ENCODE results near the gene CASZ1.

CASZ1 gene

DNA sequence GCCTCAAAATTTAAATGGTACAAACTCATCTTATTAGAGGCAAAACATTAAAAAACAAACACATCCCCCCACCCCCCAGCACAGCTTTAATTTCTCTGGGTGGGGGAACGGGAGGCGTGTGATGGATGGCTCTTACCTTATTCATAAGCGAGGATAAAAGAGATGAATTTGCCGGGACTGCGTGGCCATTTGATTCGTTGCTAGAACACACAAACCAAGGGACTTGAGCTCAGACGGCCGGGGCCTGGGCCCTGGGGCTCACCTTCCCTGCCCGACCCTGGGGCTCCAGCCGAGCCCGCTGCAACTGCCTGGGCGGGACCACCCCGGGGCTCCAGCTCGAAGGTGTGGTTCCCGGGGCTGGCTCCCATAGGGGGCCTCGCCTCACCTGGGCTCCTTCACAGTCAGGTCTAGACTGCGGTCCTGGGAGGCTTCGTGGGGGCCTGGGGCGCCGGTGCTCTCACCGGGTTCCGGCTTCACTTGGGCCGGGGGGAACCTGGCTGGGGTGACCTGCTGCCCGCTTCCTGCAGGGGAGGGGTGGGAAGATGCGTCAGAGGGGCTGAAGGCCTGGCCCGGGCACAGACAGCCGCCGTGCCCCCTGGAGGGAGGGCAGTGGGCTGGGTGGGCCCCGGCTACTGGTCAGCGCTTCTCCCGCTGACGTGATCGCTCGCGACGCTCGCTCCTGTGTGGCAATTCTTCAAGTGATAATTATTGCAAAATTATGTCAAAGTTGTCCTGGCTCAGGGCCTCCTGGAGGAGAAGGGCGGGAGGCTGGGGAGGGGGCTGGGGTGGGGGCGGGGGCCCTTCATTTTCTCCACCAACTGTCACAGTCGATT, 145.7 kb downstream of the CASZ1 start:
- no peak for DNase-seq

DNA sequence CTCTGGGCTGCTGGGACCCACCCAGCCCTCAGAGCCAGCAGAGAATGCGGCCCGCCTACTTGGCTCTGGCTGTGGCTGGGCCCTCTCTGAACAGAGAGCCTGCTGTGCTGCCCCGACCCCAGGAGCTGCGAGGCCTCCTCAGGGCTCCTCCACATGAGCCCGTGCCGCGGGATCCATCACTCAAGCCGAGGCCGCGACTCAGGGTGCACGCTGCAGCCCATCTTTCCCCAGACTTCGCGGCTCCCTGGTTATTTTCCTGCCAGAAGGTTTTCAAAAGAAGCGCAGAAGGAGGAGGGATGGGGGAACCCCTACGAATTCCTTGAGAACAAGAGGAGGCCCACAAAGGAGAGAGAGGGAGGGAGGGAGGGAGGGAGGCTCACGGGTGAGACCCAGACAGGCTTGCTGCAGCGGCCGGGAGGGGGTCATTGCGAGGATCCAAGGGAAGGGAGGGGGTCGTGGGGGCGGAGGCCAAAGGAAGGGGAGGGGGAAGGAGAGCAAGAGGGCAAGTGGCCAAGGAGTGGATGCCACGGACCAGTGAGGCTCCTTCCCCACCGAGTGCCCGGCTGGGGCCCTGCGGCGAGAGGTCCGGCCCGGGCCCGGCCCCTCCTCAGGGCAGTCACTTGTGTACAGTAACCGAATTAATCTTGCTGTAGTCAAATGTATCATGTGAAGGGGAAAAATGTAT, 146.8 kb downstream of the CASZ1 start:
- no peak for DNase-seq

DNA sequence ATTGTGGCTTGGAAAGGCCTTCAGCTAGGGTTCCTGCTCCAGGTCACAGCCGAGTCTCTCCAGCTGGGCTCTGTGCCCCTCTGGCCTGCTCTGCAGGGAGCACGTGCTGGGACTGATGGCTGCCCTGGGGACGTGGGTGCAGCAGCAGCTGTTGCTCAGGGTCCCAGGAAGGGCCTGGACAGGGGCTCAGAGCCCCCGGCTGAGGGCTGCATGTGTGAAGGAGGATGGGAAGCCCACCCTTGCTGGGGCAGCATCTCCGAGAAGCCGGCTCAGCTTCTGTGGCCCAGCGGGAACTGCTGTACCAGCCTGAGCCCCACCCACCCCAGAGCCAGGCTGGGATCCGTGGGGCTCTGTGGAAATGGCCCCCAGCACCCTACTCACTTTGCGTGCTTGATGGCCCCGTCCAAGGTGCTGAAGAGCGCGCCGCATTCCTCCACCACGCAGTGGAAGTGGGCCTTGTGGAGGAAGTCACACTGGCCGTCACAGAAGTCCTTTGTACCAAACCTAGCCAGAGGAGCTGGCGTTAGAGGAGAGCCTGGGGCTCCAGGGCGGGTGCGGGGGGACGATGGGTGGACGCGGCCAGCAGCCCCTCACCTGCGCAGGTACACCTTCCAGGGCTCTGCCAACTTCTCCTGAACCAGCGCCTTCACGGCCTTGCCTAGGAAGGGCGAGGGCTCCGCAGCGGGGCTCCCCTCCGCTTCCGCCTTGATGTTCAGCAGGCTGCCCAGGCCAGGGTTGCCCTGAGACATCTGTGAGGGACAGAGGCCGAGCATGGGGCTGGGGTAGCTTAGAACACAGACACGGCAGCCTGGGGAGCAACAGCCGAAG, 147.5 kb downstream of the CASZ1 start:
- DNase-seq: no peak

- no peak for DNase-seq
Observed at GRCh38 chr1:10647414-10648170, 148.9 kb downstream of the CASZ1 start.

DNA sequence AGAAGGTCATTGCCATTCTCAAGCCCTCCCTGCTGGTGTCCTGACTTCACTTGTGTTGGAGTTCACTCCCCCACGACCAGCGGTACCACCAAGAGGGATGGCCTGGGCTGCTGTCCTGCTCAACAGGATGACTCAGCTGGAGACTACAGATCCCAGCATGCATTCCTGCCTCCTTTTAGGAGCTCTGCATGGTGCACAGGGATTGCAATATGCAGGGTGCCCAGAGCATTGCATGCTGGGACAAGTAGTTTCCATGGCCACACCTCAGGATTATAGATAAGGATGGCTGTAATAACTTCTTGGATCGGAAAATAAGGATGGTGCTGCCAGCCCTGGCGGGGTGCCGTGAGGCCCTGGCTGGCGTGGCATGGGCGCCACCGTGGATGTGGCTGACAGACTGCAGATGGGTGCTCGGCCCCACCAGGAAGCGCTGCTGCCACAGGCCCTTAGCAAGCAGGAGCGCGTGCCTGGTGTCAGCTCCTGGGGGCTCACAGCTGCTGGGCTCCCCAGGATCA, 150.0 kb downstream of the CASZ1 start:
- DNase-seq: peak; percentile 9 to 41

GRCh38 chr1:10644307-10645128, 151.9 kb downstream of the CASZ1 start:
- DNase-seq: no peak

DNA sequence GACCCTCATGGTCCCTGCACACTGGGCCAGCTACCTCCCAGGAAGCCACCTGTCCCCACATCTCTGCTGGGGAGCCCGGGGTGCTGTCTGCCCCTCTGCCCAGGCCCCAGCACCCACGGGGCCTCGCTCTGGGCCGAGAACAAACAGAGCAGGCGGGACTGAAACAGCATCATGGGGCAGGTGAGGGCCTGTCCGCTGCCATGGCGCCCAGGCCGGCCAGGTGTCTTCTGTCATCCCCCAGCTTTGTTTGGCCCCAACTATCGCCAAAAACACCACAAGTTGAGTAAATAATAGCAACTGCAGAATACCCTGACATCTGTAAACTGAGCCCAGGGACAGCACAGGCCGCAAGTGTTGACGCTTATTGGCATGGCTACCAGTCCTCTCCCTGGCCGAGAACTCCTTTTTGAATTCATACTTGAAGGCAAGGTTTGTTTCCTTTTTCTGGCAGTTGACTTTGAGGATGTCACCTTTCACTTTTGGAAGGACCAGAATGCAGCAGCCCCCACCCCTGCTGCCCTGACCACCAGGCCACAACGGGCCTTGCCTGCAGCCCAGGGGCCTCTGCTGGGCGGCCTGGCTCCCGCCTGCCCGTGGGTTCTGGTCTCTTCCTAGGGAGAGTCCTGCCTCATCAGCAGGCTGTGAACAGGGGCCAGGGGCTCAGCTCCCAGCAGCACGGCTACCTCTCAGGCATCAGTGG, 152.7 kb downstream of the CASZ1 start:
- DNase-seq: no peak

- DNase-seq: no peak
Observed at GRCh38 chr1:10642403-10643080, 153.9 kb downstream of the CASZ1 start.

- DNase-seq: no peak
Observed at GRCh38 chr1:10641976-10642375, 154.5 kb downstream of the CASZ1 start.

GRCh38 chr1:10640843-10641553, 155.4 kb downstream of the CASZ1 start:
- no peak for DNase-seq

DNA sequence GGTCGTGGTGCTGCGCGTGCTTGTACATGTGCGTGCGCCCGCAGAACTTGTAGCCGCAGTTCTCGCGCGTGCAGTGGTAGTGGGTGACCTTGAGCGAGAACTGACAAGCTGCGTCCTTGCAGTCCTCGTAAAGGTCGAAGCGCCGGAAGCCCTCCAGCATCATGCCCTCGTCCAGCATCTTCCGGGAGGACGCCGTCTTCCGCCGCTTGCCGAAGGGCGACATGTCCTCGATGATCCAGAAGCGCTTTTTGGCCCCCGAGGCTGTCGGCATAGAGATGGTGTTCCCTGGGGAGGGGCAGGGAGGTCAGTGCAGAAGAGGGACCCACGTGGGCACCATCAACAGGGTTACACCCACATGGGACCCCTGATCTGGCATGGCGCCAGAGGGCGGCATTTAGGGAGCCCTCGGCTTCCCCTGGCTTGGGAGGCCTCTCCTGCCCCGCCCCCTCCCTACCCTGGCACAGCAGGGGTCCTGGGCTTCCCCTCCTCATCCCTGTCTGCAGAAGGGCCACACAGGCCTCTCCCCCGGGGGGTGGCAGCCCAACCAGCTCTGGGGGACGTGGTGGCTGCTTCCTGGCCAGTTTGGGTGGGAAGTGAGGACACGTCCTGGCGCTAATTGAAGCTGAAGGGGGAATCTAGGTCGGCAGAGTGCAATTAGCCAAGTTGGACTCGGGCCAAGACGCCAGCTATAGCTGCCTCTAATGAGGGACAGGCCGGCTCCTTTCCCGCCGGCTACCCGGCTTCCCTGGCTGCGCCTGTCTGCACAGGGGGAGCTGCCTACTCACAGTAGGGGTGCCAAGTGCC, 156.5 kb downstream of the CASZ1 start:
- peak; percentile 47 to 88 for DNase-seq

DNA sequence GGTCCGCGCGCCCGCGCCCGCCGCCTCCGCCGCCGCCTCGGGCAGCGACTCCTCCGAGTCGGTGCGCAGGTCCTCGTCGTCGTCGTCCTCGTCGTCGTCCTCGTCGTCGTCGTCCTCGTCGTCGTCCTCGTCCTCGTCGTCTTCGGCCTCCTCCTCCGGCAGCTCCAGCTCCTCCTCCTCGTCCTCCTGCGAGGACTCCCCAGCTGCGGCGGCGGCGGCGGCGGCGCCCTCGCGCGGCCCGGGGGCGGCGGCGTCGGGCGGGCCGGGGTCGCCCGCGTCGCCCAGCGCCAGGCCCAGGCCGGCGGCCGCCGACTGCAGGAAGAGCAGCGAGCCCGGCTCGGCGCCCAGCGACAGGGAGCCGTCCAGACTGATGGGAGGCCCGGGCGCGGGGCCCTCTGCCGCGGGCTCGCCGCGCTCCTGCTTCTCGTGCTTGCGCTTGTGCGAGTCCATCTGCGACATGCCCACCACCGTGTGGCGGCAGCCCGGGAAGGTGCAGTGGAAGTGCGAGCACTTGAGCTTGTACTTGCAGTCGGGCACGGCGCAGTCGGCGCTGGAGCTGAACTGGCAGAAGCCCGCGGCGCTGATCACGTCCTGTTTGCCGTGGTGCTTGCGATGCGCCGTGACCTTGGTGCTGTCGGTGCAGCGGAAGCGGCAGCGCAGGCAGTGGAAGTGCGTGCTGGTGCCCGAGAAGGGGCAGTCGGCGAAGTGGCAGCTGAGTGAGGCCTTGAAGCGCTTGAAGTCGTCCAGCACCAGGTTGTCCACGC, 157.3 kb downstream of the CASZ1 start:
- DNase-seq: no peak

DNA sequence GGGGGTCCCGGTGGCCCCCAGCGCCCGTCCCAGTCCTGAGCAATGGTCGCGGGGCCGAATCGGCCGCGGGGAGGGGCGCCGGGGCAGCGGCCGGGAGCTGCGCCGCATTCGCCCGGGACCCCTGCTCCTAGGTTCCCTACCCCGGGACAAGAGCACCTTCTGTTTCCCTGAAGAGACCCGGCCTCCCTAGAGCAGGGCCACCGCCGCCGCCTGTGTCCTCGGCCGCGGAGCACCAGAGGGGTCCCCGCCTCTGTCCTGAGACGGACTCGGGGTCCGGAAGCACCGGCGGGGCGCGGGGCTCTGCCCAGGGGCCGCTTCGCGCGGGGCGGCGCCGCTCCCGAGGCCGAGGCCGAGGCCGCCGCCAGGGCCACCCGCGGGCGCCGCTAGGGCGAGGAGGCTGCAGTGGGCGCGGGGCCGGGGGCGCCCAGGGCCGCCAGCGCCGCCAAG, 157.9 kb downstream of the CASZ1 start:
- no peak for DNase-seq

- DNase-seq: no peak
Observed at GRCh38 chr1:10637834-10638558, 158.4 kb downstream of the CASZ1 start.

DNA sequence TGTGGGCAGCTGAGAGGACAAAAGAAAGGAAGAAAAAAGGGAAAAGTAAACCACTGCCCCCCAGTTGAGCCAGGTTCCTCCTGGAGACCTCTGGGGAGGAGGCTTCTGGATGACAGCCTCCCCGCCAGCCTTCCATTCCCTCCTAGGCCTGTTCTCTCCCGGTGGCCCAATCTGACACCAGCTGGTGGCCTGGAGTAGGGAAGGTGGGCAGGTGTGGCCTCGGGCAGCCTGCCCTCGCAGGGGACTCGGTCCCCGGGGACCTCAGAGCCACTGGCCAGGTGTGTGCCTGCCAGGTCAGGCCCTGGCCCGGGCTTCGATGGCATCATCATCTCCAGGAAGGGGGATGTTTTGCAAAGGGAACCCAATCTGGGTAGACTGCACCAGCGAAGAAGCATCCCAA, 159.0 kb downstream of the CASZ1 start:
- DNase-seq: no peak

- no peak for DNase-seq
Observed at GRCh38 chr1:10635992-10636391, 160.5 kb downstream of the CASZ1 start.
